ENCODE measurements around the gene PTPRT.

DNA sequence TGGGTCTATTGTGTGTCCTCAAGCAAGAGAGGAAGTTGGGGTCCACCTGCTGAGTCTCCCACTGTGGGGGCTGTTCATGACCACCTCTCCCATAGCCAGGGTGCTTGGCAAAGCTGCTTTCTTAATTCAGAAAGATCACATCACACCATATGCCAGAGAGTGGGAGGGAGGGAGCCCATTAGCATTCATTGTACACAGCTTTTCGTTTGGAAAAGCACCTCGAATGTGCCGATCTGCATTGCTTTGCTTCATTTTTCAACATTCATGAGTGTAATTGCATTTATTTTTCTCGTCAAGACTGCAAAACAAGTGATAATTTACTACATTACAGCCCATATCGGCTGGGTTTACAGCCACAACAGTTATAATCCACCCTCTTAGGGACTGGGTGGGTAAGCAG lies 327.3 kb downstream of the PTPRT start:
- TF ChIP-seq POLR2A (IDR thresholded peaks at IDR 0.05) (no peak), CTCF (IDR thresholded peaks at IDR 0.05) (no peak)

Measured in uterus (tissue), 2 donors.